Measurements from ENCODE around the gene PEX14.

GRCh38 chr1:10624256-10625050, 149.7 kb downstream of the PEX14 start:
- TF ChIP-seq SUZ12 (IDR thresholded peaks at IDR 0.05; ENCODE audit: extremely low read depth, insufficient read depth, insufficient read length) (no peak), ZNF274 (IDR thresholded peaks at IDR 0.05; ENCODE audit: low read depth, low read length) (no peak)

Measured in NT2/D1 (cell line).